Left renal pelvis (tissue), 4 donors: ENCODE data around the gene KRT28. TPM values are rescaled to one million over a fixed set of nuclear protein-coding genes. Genes with fewer than 3 reads are reported as not detected.

ENCODE experiments used
- DNase-seq, 4 donors: peaks; one replicate each; pipeline ENCODE4 v3.0.0-alpha.2; 2013; ENCODE audit warnings: low read depth in 4 of 4, low spot score in 3 of 4
- polyA plus RNA-seq, 4 donors: library from polyadenylated mRNA; unstranded; fragments of 120-200 nt; gene quantifications; one replicate each; pipeline ENCODE4 v1.2.1, GENCODE V29; 2013; ENCODE audit not compliant: insufficient read length in 4 of 4

KRT28 gene
- polyA plus RNA-seq, result under 1 TPM in 1 of 4 donors, not detected in 3; 0.19 TPM

GRCh38 chr17:40799859-40800258, at the start of gene KRT28:
Gene KRT28, minus strand, starts transcription at chr17:40799959. Its CDS starts 66 bp downstream, at chr17:40799893.
- no peak for DNase-seq

DNA sequence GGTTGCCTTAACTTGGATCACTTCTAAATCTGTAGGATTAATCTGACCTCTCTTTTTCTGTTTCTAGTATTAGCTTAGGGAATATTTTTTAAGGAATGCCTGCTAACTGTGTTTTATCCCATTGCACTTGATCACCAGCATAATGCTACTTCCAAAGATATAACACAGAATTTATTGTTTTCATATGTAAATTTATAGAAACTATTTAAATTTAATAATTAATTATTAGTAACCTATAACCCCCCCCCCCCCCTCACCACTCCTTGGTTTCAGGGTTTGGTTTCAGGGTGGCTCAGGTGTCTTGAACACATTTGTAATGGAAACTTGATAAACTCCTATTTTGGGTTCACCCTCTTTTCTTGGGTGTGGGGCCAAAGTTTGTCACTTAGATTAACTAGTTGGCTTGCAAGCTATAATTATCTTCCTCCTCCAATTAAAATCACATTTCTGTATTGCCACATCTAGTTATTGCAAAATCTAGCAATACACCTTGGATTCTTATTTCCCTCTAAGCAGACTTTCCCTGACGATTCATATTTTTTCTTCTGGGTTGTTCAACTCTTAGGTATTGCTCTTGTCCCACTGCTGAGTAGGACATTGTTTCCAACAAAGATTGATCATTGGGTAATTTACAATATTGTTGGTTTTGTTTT, 49.0 kb upstream of the KRT28 start:
- DNase-seq, result no peak

GRCh38 chr17:40846515-40847144, 46.9 kb upstream of the KRT28 start:
- no peak for DNase-seq

- no peak for DNase-seq
Measured at GRCh38 chr17:40844671-40845107, 44.9 kb upstream of the KRT28 start.

- DNase-seq, result no peak
Measured at GRCh38 chr17:40843242-40843641, 43.5 kb upstream of the KRT28 start.

GRCh38 chr17:40841246-40841645, 41.5 kb upstream of the KRT28 start:
- no peak for DNase-seq

DNA sequence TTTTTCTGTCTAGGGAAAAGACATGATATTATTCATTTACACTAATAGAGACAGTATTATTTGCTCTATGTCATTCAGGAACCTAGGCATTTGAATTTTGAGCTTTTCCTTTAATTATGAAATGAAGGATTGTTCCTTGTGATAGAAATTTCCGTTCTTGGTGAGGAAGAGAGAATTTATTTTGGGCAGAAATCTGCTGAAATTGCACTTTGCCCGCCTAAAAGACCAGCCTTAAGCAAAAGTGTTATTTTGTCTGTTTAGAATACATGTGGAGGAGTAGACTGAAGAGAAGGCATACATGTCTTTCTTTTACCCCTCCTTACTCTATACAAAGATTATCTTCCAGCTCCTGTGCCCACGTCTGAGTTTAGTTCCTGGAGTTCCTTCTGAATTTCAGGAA, 39.4 kb upstream of the KRT28 start:
- DNase-seq, result no peak

- no peak for DNase-seq
Measured at GRCh38 chr17:40836020-40836419, 36.3 kb upstream of the KRT28 start.

DNA sequence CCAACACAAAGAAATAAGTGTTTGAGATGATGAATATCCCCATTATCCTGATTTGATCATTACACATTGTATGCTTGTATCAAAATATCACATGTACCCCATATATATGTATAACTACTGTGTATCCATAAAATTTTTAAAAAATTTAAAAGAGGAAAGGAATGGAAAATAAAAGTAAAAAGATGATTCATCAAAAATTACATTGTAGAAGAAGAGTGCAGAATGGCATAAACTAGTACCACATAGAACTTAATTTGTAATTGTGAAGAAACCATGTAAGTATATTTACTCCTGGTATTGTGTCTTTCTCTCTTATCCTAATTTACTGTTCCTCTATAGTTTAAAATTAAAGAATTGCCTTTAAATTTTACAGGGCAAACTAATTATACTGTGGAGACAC, 34.1 kb upstream of the KRT28 start:
- DNase-seq, result no peak

- no peak for DNase-seq
Measured at GRCh38 chr17:40832840-40833239, 33.1 kb upstream of the KRT28 start.

DNA sequence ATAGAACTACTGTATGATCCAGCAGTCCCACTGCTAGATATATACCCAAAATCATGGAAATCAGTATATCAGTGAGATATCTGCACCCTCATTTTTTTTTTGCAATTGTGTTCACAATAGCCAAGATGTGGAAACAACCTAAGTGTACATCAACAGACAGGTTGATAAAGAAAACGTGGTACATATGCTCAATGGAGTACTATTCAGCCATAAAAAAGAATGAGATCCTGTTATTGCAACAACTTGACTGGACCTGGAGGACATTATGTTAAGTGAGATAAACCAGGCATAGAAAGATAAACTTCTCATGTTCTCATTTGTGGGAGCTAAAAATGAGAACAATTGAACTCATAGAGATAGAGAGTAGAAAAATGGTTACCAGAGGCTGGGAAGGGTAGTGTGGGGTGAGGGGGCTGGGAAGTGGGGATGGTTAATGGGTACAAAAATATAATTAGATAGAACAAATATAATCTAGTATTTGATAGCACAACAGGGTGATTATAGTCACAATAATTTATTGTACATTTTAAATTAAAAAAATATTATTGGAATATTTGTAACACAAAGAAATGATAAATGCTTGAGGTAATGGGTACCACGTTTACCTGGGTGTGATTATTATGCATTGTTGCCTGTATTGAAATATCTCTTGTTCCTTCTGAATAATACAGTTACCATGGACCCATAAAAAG, 30.5 kb upstream of the KRT28 start:
- no peak for DNase-seq

- DNase-seq, result no peak
Measured at GRCh38 chr17:40828454-40829044, 28.8 kb upstream of the KRT28 start.

DNA sequence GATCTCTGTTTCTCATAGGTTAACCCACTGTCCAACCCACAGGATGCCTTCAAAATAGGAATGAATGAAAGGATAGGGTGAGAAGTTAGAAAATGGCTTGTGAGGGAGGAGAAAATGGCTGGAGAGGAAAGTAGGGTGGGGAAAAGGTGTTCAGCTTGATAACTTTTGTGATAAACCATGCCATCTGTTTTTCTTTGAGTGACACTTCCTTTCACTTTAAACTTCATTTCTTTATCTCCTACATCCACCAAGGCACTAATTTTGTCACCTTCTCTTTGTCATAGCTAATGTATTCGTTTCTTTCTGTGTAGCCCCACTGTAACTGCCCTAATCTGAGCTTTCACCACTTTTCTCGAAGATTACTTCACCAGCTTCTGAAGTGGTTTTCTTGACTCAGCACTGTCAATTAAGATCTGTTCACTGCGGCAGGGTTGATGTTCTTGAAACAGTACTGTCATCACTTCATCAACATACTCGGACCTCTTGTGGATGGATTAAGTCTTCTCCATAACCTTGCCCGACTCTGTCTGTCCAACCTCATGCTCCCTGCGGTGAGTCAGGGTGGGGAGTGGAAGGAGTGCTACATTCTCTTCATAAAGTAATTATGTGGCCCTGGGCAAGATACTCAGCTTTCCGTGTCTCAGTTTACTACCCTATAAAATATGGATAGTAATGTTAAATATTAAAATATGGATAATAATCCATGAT, 28.1 kb upstream of the KRT28 start:
- DNase-seq, result no peak

DNA sequence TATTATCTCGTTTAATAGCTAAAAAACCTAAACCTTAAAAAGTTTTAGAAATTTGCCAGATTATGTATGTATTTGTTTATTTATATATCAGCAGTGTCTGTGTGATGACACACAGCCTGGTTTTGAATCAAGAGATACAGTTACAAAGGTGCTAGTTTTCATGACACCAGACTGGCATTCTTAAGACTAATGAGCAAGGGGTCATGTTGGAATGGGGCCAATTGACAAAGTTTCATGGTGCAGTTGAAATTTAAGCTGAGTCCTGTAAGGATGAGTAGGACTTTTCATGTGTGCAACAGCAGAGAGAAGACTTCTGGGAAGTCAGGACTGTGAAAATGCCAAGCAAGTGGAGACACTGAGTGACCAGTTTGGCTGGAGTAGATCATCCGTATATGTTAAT, 25.8 kb upstream of the KRT28 start:
- DNase-seq, result no peak

DNA sequence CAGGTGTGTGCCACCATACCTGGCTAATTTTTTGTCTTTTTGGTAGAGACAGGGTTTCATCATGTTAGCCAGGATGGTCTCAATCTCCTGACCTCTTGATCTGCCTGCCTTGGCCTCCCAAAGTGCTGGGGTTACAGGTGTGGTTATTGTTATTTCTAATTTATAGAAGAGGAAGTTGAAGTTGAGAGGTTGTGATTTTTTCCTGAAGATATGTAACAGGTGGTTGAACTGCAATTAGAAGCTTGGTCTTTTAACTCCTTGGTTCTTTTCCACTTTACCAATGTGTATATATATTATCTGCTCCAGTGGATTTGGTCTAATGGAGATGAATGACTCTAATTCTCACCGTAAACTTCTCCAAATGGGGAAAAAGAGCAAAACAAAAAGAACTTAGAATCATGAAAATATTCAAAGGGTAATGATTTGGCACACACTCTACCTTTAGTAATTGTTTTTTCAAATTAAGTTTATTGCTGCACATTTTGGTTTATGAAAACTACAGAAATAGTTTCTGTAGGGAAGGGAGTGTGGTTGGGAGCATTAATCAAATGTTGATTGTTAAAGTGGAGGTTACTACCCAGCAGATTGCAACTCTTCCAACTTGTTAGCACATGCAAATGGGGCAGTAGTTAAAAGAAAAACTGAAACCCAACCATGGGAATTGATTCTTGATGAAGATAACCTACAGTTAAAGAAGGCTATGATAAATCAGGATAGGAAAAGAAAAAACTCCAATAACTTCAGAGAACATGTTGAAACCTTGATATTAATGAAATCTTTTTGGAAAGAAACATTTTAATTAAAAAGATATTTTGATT, 24.5 kb upstream of the KRT28 start:
- DNase-seq, result no peak

- DNase-seq, result no peak
Measured at GRCh38 chr17:40822132-40822812, 22.5 kb upstream of the KRT28 start, which contains the start of gene KRT10. Gene KRT10, minus strand, starts transcription at chr17:40822614. Its CDS starts 29 bp downstream, at chr17:40822585.

DNA sequence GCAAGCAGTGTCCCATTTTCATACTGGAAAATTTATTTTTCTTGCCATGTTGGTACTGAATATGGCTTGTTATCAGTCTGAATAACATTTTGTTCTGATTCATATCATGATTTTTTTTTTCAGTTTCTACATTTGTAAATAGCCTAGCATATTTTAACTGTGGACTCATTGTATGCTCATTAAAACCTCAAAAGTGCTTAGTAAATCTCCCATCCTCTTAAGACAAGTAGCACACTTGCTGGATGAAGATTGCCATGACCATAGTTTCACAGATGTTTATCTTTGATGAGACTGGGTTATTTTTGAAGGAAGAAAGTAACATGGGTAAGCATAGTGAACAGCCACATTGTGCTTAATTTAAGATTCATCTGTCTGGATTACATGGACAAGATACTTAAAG, 21.8 kb upstream of the KRT28 start:
- no peak for DNase-seq

- DNase-seq, result no peak
Measured at GRCh38 chr17:40820228-40820838, 20.6 kb upstream of the KRT28 start.
